GM21717 (cell line): ENCODE data around the gene SLC20A1.
"Not testable (repeated sequence)": the region's sequence is repeated elsewhere in the genome, so short reads cannot be mapped to it uniquely, and the experiment has no call there.

ENCODE experiments used
- ATAC-seq: cut with Tn5 transposase; IDR thresholded peaks from one replicate; pipeline ENCODE4 v1.9.1; 2021; ENCODE audit warnings: mild to moderate bottlenecking, moderate library complexity; ENCODE audit not compliant: unreplicated experiment

SLC20A1 gene, protein sequence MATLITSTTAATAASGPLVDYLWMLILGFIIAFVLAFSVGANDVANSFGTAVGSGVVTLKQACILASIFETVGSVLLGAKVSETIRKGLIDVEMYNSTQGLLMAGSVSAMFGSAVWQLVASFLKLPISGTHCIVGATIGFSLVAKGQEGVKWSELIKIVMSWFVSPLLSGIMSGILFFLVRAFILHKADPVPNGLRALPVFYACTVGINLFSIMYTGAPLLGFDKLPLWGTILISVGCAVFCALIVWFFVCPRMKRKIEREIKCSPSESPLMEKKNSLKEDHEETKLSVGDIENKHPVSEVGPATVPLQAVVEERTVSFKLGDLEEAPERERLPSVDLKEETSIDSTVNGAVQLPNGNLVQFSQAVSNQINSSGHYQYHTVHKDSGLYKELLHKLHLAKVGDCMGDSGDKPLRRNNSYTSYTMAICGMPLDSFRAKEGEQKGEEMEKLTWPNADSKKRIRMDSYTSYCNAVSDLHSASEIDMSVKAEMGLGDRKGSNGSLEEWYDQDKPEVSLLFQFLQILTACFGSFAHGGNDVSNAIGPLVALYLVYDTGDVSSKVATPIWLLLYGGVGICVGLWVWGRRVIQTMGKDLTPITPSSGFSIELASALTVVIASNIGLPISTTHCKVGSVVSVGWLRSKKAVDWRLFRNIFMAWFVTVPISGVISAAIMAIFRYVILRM

DNA sequence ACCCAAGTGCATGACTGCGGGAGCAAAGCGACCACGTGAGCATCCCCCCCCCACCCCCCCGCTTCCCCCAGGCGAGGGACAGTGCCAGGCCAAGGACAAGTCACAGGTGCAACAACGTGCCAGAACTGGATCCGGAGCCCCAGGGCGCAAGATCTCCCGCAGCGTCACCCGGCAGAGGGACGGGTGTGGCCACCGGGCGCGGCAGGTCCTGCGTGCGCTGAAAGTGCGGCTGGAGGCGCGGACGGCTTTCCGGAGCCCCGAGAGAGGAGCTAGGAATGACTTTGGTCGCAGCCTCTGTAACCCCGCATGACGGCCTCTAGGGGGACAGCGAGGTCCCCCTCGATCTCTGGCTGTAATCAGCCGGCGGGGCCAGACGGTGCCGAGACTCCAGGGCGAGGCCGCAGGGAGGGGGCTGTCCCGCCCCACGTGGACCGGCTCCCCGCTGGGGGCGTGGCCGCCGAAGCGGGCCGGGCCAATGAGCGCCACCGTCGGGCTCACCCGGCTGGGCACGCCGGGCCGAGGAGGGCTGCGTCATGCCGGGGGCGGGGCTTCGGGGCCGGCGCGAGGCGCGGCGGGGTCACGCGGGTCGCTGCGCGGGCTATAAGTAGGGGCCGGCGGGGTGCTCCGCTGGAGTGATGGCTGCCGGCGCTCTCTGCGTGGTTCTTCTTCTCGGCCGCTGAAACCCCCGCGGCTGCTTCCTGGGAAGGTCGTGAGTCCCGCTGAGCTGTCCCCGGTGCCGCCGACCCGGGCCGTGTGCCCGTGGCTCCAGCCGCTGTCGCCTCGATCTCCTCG, at the start of gene SLC20A1:
SLC20A1 (plus strand) TSS at position 630 of the 792 bp plus-strand sequence. CDS start 890 bp downstream, outside the sequence.
- peak; percentile 88 for ATAC-seq

- ATAC-seq = no peak
These were observed 48.0 kb upstream of the SLC20A1 start for GRCh38 chr2:112597537-112598322.

DNA sequence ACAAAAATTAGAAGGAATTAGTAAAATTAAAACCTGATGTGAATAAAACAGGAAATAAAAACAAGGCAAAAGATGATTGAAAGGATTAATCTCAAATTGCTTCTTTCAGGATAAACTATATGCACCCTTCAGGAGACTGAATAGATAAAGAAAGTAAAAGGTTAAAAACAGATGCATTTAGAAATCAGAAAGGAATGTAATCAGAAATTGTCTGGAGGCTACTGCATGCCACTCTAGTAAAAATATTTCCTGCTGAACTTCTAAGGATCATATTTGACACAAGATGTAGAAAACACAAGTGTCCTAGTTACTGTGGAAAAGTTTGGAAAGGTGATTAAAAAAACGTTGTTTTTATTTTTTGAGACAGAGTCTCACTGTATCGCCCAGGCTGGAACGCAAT, 45.1 kb upstream of the SLC20A1 start:
- no peak for ATAC-seq

- ATAC-seq = no peak
These were observed 44.0 kb upstream of the SLC20A1 start for GRCh38 chr2:112601754-112602153.

GRCh38 chr2:112602917-112603316, 42.8 kb upstream of the SLC20A1 start:
- no peak for ATAC-seq

DNA sequence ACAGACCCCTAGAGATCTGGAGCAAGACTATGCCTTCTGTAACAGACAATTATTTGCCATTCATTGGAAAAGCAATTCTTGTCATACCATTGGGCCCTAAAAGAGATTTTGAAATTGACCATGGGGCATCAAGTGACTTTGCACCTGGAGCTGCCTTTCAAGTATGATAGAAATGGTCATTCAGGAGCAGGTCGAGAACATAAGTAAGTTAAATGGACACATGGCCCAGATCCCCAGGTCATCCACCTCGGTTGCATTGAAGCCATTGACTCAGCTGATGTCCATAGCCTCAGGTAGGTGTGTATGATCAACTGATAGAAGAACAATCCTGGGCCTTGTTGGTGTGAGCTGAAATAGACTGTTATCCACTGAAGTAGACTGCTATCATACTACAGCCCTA, 42.0 kb upstream of the SLC20A1 start:
- ATAC-seq = no peak

- ATAC-seq = no peak
These were observed 40.8 kb upstream of the SLC20A1 start for GRCh38 chr2:112604952-112605351.

DNA sequence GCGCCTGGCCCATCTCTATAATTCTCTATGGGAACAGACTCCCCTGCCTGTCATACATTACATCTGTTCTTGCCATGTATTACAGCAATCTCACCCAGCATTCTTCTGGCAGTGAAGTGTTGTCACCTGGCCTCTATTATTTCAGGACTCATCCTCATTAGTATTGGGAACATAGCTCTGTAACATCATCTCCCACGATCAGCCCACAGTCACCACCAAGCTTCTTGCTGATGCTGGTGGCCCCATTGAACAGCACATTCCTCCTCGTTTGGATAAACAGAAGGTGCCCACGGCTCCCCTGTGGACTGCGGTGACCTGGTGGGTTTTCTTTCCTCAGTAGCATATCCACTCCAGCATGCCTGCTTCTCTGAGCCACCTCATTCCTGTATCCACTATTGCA, 39.8 kb upstream of the SLC20A1 start:
- ATAC-seq = no peak

- ATAC-seq = no peak
These were observed 39.2 kb upstream of the SLC20A1 start for GRCh38 chr2:112606547-112606946.

- no peak for ATAC-seq
These were observed 37.9 kb upstream of the SLC20A1 start for GRCh38 chr2:112607680-112608438.

DNA sequence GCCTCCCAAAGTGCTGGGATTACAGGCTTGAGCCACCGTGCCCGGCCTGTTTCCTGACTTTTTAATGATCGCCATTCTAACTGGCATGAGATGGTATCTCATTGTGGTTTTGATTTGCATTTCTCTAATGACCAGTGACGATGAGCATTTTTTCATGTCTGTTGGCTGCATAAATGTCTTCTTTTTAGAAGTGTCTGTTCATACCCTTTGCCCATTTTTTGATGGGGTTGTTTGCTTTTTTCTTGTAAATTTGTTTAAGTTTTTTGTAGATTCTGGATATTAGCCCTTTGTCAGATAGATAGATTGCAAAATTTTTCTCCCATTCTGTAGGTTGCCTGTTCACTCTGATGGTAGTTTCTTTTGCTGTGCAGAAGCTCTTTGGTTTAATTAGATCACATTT, 36.4 kb upstream of the SLC20A1 start:
- ATAC-seq = not testable (repeated sequence)

DNA sequence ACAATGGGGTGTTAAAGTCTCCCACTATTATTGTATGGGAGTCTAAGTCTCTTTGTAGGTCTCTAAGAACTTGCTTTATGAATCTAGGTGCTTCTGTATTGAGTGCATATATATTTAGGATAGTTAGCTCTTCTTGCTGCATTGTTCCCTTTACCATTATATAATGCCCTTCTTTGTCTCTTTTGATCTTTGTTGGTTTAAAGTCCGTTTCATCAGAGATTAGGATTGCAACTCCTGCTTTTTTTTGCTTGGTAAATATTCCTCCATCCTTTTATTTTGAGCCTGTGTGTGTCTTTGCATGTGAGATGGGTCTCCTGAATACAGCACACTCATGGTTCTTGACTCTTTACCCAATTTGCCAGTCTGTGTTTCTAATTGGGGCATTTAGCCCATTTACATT, 33.5 kb upstream of the SLC20A1 start:
- ATAC-seq = not testable (repeated sequence)

GRCh38 chr2:112614201-112614840, 31.4 kb upstream of the SLC20A1 start:
- ATAC-seq = no peak

GRCh38 chr2:112615051-112615450, 30.7 kb upstream of the SLC20A1 start:
- ATAC-seq = no peak

GRCh38 chr2:112615798-112616197, 29.9 kb upstream of the SLC20A1 start:
- ATAC-seq = not testable (repeated sequence)

DNA sequence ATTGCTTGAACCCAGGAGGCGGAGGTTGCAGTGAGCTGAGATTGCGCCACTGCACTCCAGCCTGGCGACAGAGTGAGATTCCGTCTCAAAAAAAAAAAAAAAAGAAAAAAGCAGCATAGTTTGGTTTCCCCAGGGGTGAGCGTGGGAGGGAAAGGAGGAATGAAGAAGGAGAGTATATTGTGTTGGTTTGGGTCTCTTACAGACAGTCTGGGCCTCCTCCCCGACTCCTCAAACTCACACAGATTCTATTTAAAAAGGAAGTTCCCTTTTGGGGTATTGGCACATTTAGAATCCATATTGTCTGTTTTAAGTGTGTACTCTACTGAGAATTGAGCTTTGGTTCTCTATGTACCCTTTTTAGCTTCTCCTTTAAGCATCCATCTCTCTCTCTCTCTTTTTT, 27.4 kb upstream of the SLC20A1 start:
- ATAC-seq = no peak

DNA sequence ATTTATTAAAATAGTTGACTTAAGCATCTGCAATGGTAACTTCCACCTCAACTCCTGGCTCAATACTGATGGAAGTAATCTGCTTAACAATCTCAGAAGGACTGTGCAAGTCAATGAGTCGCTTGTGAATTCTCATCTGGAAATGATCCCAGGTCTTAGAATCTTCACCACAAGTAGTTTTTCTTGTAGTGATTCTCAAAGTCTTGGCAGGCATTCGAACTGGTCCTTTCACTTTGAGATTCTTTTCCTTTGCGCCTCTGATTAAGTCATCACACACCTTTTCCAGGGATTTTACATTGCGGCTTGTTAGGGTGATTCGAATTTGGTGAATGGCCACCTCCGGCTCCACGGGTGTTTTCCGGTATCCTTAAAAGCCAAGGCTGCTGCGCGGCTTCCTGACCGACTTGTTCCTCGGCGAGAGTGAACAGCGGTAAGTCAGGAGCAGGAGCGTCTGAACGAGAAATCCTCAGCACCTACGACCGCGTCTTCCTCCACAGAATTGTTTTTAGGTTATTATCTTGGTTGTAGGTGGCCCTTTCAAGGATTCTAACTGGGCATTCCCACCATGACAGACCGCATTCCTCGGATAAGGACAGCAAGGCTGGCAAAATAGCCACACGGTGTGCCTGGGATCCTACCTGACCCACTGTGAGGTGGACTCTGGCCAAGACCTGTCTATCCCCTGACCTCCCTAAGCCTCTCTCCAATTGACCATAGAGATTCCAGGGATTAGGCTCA, 23.8 kb upstream of the SLC20A1 start:
- ATAC-seq = no peak

GRCh38 chr2:112622528-112622849, 23.2 kb upstream of the SLC20A1 start:
- no peak for ATAC-seq
